HL-60/S4 treated with retinoic acid at 250 ng/mL for 4 days and 3 days (cell line): Measurements from ENCODE around the gene CDCP2.
"Not testable (repeated sequence)": the region's sequence is repeated elsewhere in the genome, so short reads cannot be mapped to it uniquely, and the experiment has no call there.

Experiments
- in situ Hi-C: fragments of 300-500 bp; cut with MboI; formaldehyde crosslinking; loops from 2 replicates; pipeline ENCODE4 v1.7.0; 2022; ENCODE audit warnings: low sequenced_read_pairs

CDCP2 gene

DNA sequence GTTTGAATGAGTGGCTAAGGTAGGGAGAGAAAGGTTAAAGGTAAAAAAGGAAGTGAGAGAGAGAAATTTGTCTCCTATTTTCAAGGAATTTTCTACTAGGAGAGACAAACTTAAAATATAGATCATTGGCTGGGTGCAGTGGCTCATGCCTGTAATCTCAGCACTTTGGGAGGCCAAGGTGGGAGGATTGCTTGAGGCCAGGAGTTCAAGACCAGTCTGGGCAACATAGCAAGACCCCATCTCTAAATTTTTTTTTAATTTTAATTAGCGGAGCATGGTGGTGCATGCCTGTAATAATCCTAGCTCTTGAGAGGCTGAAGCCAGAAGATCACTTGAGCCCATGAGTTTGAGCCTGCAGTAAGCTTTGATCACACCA, 58.1 kb downstream of the CDCP2 start:
- in situ Hi-C loops = not testable (repeated sequence)

DNA sequence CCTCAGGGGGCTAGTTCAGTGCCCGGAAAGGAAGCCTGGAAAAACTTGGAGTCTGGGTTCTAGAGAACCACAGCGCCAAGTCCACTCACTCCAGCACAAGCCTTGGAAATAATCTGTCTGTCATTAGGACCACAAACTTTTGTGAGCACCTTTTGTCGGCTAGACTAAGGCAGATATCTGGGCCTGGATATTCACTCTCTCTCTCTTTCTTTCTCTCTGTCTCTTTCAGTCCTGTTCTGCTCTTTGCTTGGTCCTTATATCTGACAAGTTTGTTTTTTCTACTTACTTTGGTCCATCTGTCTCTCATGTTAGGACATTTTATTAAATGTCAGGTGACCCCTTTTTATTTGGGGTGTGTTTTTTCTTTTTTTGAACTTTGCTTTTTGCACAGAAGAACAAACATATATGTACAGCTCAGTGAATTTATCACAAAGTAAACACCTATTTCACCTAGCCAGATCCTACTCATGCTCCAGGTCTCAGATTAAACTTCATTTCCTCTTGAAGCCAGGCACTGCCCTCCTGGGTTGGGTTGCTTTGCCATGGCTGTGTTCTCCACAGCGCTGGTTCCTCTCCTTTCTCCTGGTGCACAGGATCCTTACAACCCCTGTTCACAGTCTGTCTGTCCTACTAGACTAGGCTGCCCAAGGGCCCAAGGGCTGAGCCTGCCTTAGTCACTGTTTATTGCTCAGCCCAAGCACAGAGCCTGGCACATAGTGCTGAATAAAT, 58.6 kb downstream of the CDCP2 start:
- in situ Hi-C loops = no loop called here

DNA sequence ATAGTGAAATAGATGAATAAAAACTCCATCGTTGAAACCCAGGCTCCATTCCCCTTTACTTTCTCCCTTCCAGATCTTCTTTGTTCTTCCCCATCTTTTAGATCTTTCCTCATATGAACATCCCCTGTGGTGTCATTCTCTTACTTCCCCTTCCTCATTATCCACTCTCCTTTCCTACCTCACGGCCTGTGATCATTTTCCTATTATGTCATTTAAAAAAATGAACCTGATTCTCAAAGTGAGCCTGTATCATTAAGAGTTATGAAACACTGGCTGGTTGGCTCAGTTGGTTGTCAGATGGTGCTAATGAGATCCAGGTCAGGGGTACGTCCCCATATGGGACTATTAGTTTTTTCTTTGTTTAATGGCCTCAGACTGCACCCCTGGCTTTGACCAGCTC, 61.1 kb downstream of the CDCP2 start:
- in situ Hi-C loops = no loop called here

DNA sequence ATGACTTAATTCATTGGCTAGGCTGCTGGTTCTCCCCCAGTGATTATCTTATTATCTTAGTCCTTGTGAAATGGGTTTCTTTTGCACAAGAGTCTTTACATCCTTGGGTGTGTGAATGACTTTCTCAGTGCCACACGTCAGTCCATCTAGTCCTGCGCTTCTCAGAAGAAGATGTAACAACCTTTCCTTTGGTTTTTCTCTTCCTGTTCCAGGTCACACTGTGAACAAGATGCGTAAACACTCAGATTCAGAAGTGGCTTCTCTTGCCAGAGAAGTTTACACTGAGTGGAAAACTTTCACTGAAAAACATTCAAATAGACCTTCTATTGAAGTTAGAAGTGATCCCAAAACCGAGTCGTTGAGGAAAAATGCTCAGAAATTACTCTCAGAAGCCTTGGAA, 64.4 kb downstream of the CDCP2 start:
- in situ Hi-C loops = no loop called here

DNA sequence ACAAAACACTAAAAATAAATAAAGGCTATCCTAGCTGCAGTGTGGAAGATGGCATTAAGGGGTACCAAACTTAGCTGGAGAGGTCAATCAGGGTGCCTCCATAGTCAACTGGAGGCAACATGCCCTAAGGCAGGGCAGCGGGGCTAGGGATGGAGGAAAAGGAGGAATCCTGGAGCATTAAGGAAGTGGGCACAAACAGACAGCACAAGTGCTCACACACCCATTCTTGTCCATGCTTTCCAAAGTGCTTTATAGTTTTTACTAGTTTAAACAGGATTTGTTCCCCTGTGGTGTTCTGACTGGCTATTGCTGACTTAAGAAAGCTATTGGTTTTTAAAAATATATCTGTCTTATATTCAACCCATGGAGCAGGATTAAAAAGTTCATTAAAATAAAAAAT, 66.0 kb downstream of the CDCP2 start:
- in situ Hi-C loops = no loop called here

DNA sequence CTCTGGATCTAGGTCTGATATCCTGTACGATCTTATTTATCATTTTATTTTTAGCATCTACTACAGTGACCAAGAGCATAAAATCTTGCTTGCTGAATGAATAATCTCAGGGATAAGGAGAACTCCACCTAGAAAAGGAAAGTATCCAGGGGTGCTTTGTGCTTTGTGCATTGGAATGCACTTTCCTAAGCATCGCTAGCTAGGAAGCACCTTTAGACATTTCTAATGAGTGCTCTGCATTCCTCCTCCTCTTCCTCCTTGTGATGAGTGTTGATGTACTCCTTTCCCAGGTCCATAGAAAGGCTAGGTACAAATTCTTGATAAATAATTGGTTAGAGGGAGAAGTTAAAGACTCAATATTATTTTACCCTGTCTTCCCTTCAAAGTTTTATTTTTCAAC, 68.0 kb downstream of the CDCP2 start:
- in situ Hi-C loops = no loop called here
